Fibroblast of the conjunctiva (primary cell): ENCODE data around the gene DST.
A peak's percentile ranks its signal among the peaks of the same experiment; 100 is the strongest.
"Not testable (repeated sequence)": the region's sequence is repeated elsewhere in the genome, so short reads cannot be mapped to it uniquely, and the experiment has no call there.

ENCODE experiments used
- DNase-seq: peaks from one replicate; pipeline ENCODE4 v3.0.0-alpha.2; 2010; ENCODE audit warnings: low read depth

Gene DST

DNA sequence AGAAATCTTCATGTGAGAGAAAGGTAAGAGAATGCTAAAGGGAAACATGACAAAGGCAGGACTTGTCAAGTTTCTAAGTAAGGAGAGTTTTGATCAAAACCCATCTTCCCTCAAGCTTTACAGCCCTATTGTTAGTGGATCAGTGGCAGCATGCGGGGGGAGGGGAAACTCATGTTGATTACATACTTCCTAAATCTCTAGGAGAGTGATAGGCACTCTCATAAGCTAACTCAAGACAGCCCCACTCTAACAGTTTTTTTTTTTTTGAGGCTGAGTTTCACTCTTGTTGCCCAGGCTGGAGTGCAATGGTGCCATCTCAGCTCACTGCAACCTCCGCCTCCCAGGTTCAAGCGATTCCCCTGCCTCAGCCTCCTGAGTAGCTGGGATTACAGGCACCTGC is 18.6 kb upstream of the DST start:
- not testable (repeated sequence) for DNase-seq

DNA sequence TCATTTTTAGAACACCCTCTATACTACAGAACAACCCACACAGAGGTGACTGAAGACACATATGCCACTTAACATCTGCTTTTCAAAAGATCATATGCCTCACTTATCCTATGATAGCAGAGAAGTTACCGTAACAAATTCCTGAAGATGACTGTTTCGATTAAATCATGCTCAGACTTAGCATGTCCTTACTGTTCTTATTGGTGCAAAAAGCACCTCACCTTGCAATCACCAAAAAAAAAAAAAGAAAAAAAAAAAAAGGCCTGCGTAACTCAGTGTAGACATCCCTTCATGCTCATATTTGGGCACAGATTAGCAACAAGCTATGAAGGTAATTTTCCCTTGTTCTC is 17.7 kb upstream of the DST start:
- DNase-seq: no peak

DNA sequence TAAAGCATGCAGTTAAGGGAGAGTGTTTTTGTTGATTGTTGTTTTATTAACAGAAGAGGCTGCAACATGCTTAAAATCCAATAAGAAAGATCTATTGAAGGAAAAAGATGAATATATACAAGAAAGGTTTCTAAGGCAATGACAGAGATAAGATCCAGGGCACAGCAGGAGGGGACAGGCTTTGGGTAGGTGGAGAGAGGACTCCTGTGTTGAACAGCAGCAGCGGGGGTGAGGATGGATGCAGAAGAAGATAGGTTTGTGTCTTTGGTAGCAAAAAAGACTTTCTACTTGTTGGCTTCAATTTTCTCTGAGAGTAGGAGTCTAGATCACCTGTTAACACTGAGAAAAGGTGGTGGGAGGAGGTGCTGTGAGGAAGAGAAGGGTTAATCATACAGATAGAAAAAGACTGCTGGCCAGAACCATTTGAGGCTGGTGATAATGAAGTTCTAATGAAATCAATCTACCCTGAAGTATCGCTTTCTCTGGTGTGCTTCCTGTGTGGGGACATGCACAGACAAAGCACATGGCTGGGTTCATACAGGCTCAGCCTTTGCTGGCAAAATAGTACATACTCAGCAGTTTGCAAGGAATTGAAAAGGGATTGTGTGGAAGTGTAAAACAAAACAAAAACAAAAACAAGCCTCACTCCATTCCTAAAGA is 17.2 kb upstream of the DST start:
- DNase-seq: no peak

DNA sequence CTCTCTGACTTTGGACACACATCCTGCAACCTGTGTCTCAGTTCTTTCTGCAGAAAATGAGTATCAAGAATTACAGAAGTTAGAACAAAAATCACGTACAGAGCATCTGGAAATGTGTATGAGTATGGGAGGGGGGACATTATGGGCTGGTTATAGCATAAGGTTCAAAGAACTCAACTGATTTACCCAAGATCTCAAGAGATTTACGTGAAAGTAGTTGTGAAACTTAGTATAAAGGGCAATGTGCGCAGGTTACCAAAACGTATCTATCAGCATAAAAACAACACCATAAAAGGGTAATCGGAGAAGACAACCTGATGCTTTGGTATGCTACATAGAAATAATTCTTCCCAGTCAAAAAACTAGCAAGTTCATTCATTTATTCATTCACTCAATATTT is 15.6 kb upstream of the DST start:
- no peak for DNase-seq

DNA sequence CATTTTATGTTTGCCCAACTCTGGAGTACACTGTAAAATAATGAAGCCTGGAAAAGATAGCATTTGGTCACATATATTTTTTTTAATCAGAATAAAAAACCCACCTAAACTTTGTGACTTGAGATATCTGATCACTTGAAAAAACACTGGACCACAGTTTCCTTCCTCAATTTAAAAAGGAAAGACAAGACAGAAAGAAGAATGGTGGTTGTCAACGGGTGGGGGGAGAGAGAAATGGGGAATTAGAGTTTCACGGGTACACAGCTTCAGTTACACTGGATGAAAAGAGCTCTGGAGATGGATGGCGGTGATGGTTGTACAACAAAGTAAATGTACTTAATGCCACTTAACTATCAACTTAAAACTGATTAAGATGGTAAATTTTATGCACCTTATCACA is 14.7 kb upstream of the DST start:
- no peak for DNase-seq

GRCh38 chr6:56656466-56656865 is 13.8 kb upstream of the DST start:
- no peak for DNase-seq

DNA sequence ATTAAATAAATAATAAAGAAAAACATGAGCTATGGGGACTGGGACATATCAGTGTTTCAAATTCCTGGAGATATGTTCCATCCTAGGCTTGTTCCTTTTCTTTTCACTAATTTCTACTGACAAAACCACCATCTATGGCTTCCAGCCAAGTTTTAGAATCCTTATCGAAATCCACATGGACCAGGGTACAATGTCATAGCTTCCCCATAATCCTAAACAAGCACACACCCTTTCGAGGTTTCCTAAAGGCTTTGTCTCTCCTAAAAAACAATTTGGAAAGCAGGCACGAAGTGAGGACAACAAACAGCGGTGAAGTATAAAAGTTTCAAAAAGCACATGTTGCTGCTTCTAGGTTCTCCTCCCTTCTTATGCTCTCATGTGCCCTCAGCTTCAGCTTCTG is 13.3 kb upstream of the DST start:
- no peak for DNase-seq

DNA sequence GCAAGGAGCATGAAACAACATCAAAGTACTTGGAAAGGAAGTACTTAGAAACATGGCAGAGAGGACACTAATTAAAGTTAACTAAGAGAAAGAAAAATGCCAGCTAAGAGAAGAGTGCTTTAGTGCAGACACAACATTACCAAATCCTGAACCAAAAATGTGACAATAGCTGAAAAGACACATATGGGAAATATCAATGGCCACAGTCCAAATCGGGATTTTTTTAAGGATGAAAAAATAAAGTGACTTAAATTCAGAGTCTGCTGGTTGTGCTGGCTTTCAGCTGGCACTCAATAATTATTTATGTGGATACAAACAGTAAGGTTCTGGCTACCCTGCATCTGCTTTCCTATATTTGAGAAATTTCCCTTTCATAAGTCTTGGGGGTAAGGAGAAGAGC is 12.6 kb upstream of the DST start:
- DNase-seq: no peak

DNA sequence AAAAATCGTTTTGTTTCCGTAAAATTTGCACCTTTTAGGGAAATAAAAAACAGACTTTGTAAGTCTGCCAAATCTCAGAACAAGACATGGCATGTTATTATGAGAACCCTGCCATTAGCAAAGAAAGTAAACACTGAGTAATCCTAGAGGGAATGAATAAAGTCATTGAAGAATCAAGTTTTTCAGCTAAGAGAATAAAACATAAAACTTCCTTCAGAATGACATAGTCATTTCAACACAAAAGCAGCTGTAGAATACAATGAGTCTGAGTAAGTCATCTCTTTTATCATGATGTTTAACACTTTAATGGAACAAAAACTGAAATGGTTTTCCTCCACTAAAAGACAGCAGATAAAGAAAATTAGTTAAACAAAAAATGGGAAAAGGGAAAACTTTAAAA is 10.3 kb upstream of the DST start:
- DNase-seq: no peak

DNA sequence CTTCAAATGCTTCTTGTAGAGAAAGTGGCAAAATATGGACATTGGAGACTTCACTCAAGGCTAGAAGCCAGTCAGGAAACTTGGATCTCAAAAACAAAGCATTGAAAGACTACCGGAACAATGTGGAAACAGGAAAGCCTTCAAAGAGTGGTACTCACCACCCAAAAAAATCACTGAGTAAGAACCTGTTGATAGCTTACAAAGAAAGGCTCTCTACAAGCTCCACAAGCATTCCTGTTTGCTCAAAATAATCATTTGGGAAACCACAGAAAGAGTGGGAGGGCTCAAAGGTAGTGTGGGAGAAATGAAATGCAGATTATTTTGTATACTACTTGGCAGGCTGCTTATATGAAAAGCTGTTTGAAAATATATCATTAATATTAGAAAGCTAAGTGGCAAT is 9.5 kb upstream of the DST start:
- no peak for DNase-seq

GRCh38 chr6:56650191-56650590 is 7.5 kb upstream of the DST start:
- DNase-seq: no peak

DNA sequence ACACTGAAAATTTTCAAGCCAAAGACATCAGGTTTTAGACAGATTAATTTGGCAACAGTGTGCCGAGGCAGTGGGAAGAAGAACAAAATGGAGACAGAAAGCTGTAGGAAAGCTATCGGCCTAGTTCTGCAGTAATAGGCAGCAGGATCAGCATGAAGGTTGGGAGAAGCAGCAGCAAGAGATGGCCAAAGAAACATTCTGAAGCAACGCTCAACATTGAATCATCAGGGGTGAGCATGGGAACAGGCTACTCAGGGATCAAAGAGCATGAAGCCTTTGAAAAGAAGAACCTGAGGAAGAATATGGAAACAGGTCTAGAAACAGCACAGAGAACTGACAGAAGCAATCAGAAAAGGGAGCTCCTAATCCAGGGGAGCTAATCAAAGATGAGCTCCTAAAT is 7.1 kb upstream of the DST start:
- DNase-seq: no peak

- no peak for DNase-seq
Observed at GRCh38 chr6:56649053-56649769, 6.5 kb upstream of the DST start.

- no peak for DNase-seq
Observed at GRCh38 chr6:56647172-56647762, 4.6 kb upstream of the DST start.

GRCh38 chr6:56644366-56644765 is 1.7 kb upstream of the DST start:
- no peak for DNase-seq

DNA sequence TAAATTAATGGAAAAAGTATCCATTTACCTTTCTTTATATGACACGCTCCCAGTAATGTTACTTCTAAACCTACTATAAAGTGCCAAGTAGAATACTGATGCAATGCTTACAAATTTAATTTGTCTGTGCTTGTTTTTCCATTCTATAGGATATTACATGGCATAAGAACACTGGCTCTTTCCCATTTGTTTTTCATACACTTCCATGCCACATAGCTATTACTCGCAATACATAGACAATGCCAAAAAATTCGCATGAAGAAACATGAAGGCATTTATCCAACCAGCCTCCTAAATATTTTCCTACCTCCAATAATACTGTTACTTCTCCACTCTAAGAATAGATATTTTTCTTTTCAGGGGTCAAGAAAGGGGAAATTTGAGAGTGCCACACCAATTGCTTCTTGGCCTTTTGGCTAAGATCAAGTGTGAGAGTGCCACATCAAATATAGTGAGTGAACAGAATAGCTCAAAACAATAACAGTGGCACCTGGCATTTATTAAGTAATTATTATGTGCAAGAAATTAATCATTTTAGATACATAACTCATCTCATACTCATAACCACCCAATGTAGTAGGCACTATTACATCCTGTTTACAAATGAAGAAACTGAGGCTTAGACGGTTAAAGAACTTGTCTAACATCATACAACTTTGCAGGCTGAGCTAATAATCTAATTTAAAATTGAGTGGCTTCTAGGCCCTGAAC is 845 bp upstream of the DST start:
- DNase-seq: peak; percentile 49

DNA sequence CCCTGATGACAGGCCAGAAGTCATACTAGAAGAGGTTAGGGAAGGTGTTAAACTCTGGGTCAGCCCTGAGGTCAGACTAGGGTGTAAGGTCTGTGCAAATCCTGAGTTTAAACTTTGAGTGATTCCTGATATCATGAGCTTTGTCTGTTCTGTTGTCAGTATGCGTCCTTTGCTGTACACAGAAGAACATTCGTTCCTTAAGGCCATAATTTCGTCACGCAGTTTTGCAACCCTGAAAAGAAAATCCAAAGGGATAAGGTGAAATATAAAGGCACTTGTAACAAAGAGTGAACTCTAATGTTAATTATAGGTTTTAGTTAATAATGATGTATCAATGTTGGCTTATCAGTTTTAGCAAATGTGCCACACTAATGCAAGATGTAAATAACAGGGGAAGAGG is 2.3 kb downstream of the DST start:
- DNase-seq: no peak

- DNase-seq: no peak
Observed at GRCh38 chr6:56638760-56639159, 3.9 kb downstream of the DST start.

- DNase-seq: peak; percentile 63
Observed at GRCh38 chr6:56637640-56638039, 5.0 kb downstream of the DST start.

- no peak for DNase-seq
Observed at GRCh38 chr6:56628105-56628504, 14.6 kb downstream of the DST start.

GRCh38 chr6:56625356-56625755 is 17.3 kb downstream of the DST start:
- no peak for DNase-seq

DNA sequence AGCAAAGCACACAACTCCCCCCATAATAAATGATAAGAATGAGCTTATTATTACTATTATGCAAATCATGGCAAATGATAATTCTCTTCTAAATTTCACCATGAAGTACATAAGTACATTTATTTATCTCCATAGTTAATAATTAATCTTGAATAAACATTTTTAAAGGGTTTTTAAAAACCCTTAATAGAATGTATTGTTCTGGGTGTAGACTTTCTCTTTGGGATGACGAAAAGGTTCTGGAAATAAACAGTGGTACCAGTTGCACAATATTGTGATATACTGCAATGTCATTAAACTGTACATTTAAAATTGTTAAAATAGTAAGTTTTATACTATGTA is 18.0 kb downstream of the DST start:
- DNase-seq: no peak

- DNase-seq: no peak
Observed at GRCh38 chr6:56624046-56624727, 18.5 kb downstream of the DST start.
